NB4 (cell line): ENCODE results near the gene RAB3IL1.

Experiments used
- CTCF ChIP-seq: IDR thresholded peaks from one replicate; pipeline ENCODE4 v1.5.1; 2012; ENCODE audit warnings: low read depth, low read length
- MAX ChIP-seq: IDR thresholded peaks from 2 replicates; pipeline ENCODE4 v1.6.1; 2011; ENCODE audit warnings: low read depth, low read length
- MYC ChIP-seq: IDR thresholded peaks from 2 replicates; pipeline ENCODE4 v1.6.1; 2011; ENCODE audit warnings: low read depth, low read length
- POLR2A ChIP-seq: IDR thresholded peaks from 2 replicates; pipeline ENCODE4 v1.6.1; 2011; ENCODE audit warnings: mild to moderate bottlenecking; ENCODE audit not compliant: insufficient read length; ENCODE audit errors: extremely low read depth

- TF ChIP-seq MAX = no peak
- no peak for TF ChIP-seq CTCF
- TF ChIP-seq POLR2A = no peak
- TF ChIP-seq MYC = no peak
These were observed 43.2 kb upstream of the RAB3IL1 start for GRCh38 chr11:61960532-61960931.
